IMR-90 (cell line): ENCODE data around the gene TECPR2. TPM values are rescaled to one million over a fixed set of nuclear protein-coding genes. Genes with fewer than 3 reads are reported as not detected.

Source experiments
- ATAC-seq: fragments of 200-7000 bp; cut with Tn5 transposase; 2 replicates; pipeline ENCODE4 v1.9.1; 2020; ENCODE audit warnings: low read depth, mild to moderate bottlenecking, moderate library complexity
- BruUV-seq: library from RNA; stranded (reverse); fragments of 400-500 nt; replicated peaks from 2 replicates; lab custom pipeline; 2021; lab: Mats Ljungman, UMichigan
- CTCF ChIA-PET: fragments of 300-600 bp; formaldehyde crosslinking; extraction: SDS; loops from one replicate; lab custom pipeline; 2021; ENCODE audit warnings: antibody characterized with exemption; lab: Yijun Ruan, JAX
- POLR2A ChIA-PET: fragments of 300-600 bp; sonication (Branson Sonifier 250); formaldehyde crosslinking; loops from one replicate; lab custom pipeline; 2022; ENCODE audit warnings: antibody characterized with exemption; ENCODE audit not compliant: unreplicated experiment; lab: Charles Lee
- DNase-seq: peaks from one replicate; pipeline ENCODE4 v3.0.0; 2013
- H2AFZ ChIP-seq: replicated peaks from 2 replicates; pipeline ENCODE3; 2013; ENCODE audit warnings: low read length, mild to moderate bottlenecking; ENCODE audit not compliant: poor library complexity
- H2AK5ac ChIP-seq: 2 replicates; pipeline ENCODE4 v1.6.1; 2013; ENCODE audit warnings: low read depth, low read length, inconsistent platforms
- H2AK9ac ChIP-seq: replicated peaks from 2 replicates; pipeline ENCODE3; 2013; ENCODE audit warnings: mild to moderate bottlenecking, low read depth, low read length, moderate library complexity; ENCODE audit not compliant: poor library complexity
- H2BK120ac ChIP-seq: 2 replicates; pipeline ENCODE4 v1.6.1; 2013; ENCODE audit warnings: low read depth, low read length, inconsistent platforms
- H2BK15ac ChIP-seq: 3 replicates; pipeline ENCODE4 v1.6.1; 2013; ENCODE audit warnings: low read depth, low read length, inconsistent platforms
- H2BK20ac ChIP-seq: 2 replicates; pipeline ENCODE4 v1.6.1; 2013; ENCODE audit warnings: low read depth, mild to moderate bottlenecking, inconsistent platforms, low read length, moderate library complexity
- H2BK5ac ChIP-seq: 2 replicates; pipeline ENCODE4 v1.6.1; 2013; ENCODE audit warnings: mild to moderate bottlenecking, low read depth, low read length, inconsistent platforms; ENCODE audit not compliant: poor library complexity, severe bottlenecking
- H3K14ac ChIP-seq: replicated peaks from 2 replicates; pipeline ENCODE4 v1.6.1; 2013; ENCODE audit warnings: low read depth, low read length, inconsistent platforms
- H3K18ac ChIP-seq: 2 replicates; pipeline ENCODE4 v1.6.1; 2013; ENCODE audit warnings: low read depth, low read length, control low read depth
- H3K23ac ChIP-seq: 2 replicates; pipeline ENCODE4 v1.6.1; 2013; ENCODE audit warnings: low read depth, low read length, inconsistent platforms
- H3K27ac ChIP-seq: 2 replicates; pipeline ENCODE4 v1.5.1; 2013; ENCODE audit warnings: mild to moderate bottlenecking, control low read depth, low read length; ENCODE audit not compliant: insufficient read depth
- H3K27me3 ChIP-seq: 2 replicates; pipeline ENCODE4 v1.6.1; 2013; ENCODE audit warnings: low read length; ENCODE audit not compliant: control insufficient read depth, insufficient read depth
- H3K36me3 ChIP-seq: 2 replicates; pipeline ENCODE4 v1.6.1; 2013; ENCODE audit warnings: low read length, mixed read lengths; ENCODE audit not compliant: control insufficient read depth, insufficient read depth
- H3K4ac ChIP-seq: 2 replicates; pipeline ENCODE4 v1.6.1; 2013; ENCODE audit warnings: low read depth, low read length, inconsistent platforms
- H3K4me1 ChIP-seq: 2 replicates; pipeline ENCODE4 v1.6.1; 2013; ENCODE audit warnings: low read length, mixed read lengths; ENCODE audit not compliant: control insufficient read depth, insufficient read depth
- H3K4me2 ChIP-seq: 2 replicates; pipeline ENCODE4 v1.6.1; 2013; ENCODE audit warnings: low read depth, mild to moderate bottlenecking, control low read depth, low read length, moderate library complexity
- H3K4me3 ChIP-seq: 2 replicates; pipeline ENCODE4 v1.5.1; 2013; ENCODE audit warnings: low read depth, mild to moderate bottlenecking, control low read depth, low read length, moderate library complexity; ENCODE audit not compliant: insufficient read depth
- H3K56ac ChIP-seq: 2 replicates; pipeline ENCODE4 v1.6.1; 2013; ENCODE audit warnings: low read length, inconsistent platforms; ENCODE audit not compliant: insufficient read depth; ENCODE audit errors: extremely low read depth
- H3K79me1 ChIP-seq, 2 experiments: 2 replicates each; pipeline ENCODE4 v1.6.1; 2013; ENCODE audit warnings: low read length in 2 of 2, inconsistent platforms in 1 of 2, low read depth in 1 of 2
- H3K9ac ChIP-seq: 2 replicates; pipeline ENCODE4 v1.6.1; 2013; ENCODE audit warnings: low read depth, low read length, control low read depth
- H3K9me1 ChIP-seq: 2 replicates; pipeline ENCODE4 v1.6.1; 2013; ENCODE audit warnings: low read length, inconsistent platforms; ENCODE audit not compliant: insufficient read depth
- H3K9me3 ChIP-seq: 2 replicates; pipeline ENCODE4 v1.6.1; 2013; ENCODE audit warnings: low read length; ENCODE audit not compliant: control insufficient read depth, insufficient read depth
- H4K20me1 ChIP-seq: 2 replicates; pipeline ENCODE4 v1.6.1; 2013; ENCODE audit warnings: low read length, inconsistent platforms; ENCODE audit not compliant: insufficient read depth
- H4K5ac ChIP-seq: 2 replicates; pipeline ENCODE4 v1.6.1; 2013; ENCODE audit warnings: mild to moderate bottlenecking, low read depth, low read length, control low read depth
- H4K8ac ChIP-seq, 2 experiments: 2 replicates each; pipeline ENCODE4 v1.6.1; 2013; ENCODE audit warnings: low read depth in 2 of 2, low read length in 2 of 2, control low read depth in 1 of 2, inconsistent platforms in 1 of 2
- H4K91ac ChIP-seq: 2 replicates; pipeline ENCODE4 v1.6.1; 2013; ENCODE audit warnings: low read depth, low read length, inconsistent platforms; ENCODE audit not compliant: insufficient read depth
- BHLHE40 ChIP-seq: fragments of 150-350 bp; IDR thresholded peaks from 2 replicates; pipeline ENCODE4 v1.6.1; 2016; ENCODE audit warnings: mild to moderate bottlenecking, low read depth, low read length
- CEBPB ChIP-seq: IDR thresholded peaks from 2 replicates; pipeline ENCODE4 v1.6.1; 2012; ENCODE audit warnings: low read depth, low read length, improper control_type of control experiment
- CHD1 ChIP-seq: IDR thresholded peaks from 2 replicates; pipeline ENCODE4 v1.6.1; 2012; ENCODE audit warnings: low read depth, low read length, improper control_type of control experiment
- CTCF ChIP-seq: conservative IDR thresholded peaks from 2 replicates; pipeline ENCODE4 v1.5.1; 2012; ENCODE audit warnings: mild to moderate bottlenecking, low read depth, low read length, improper control_type of control experiment
- FOS ChIP-seq: fragments of 150-350 bp; IDR thresholded peaks from 2 replicates; pipeline ENCODE4 v1.6.1; 2016; ENCODE audit warnings: low read depth, low read length
- MAFK ChIP-seq: IDR thresholded peaks from 2 replicates; pipeline ENCODE4 v1.6.1; 2012; ENCODE audit warnings: low read depth, low read length, improper control_type of control experiment
- MAZ ChIP-seq: IDR thresholded peaks from 2 replicates; pipeline ENCODE4 v1.6.1; 2012; ENCODE audit warnings: low read depth, mild to moderate bottlenecking, low read length, improper control_type of control experiment, moderate library complexity, borderline replicate concordance
- MXI1 ChIP-seq: IDR thresholded peaks from 2 replicates; pipeline ENCODE4 v1.6.1; 2012; ENCODE audit warnings: low read depth, mild to moderate bottlenecking, low read length, moderate library complexity, borderline replicate concordance
- NFE2L2 ChIP-seq: fragments of 150-350 bp; IDR thresholded peaks from 2 replicates; pipeline ENCODE4 v1.6.1; 2016; ENCODE audit warnings: low read depth, mild to moderate bottlenecking, low read length
- POLR2A ChIP-seq: IDR thresholded peaks from 2 replicates; pipeline ENCODE4 v1.6.1; 2012; ENCODE audit warnings: mild to moderate bottlenecking, low read depth, low read length
- RAD21 ChIP-seq: IDR thresholded peaks from 2 replicates; pipeline ENCODE4 v1.6.1; 2012; ENCODE audit warnings: low read length, improper control_type of control experiment
- RCOR1 ChIP-seq: IDR thresholded peaks from 2 replicates; pipeline ENCODE4 v1.6.1; 2012; ENCODE audit warnings: mild to moderate bottlenecking, low read length, improper control_type of control experiment; ENCODE audit not compliant: insufficient replicate concordance
- RFX5 ChIP-seq: IDR thresholded peaks from 2 replicates; pipeline ENCODE4 v1.8.0; 2012; ENCODE audit warnings: low read depth, mild to moderate bottlenecking, low read length, moderate library complexity
- SMC3 ChIP-seq: fragments of 150-350 bp; IDR thresholded peaks from 2 replicates; pipeline ENCODE4 v1.6.1; 2016; ENCODE audit warnings: low read depth, mild to moderate bottlenecking, antibody characterized with exemption, low read length, moderate library complexity
- WGBS, 2 experiments: methylation state at CpG; one replicate each; pipeline versions ENCODE4 v1.1.5 to v1.1.7; 2013; ENCODE audit warnings: missing lambda C conversion rate in 2 of 2; ENCODE audit not compliant: insufficient read length in 1 of 2; ENCODE audit errors: extremely low coverage in 2 of 2; 5-methylcytosine and 5-hydroxymethylcytosine counted together
- dilution Hi-C: fragments of 300-500 bp; cut with HindIII; formaldehyde crosslinking; loops from one replicate; pipeline ENCODE4 v1.14.3; 2018; ENCODE audit warnings: low sequenced_read_pairs; ENCODE audit not compliant: unreplicated experiment
- in situ Hi-C: fragments of 300-500 bp; cut with MboI; formaldehyde crosslinking; loops from 3 replicates; pipeline ENCODE4 v1.14.3; 2019; ENCODE audit warnings: low sequenced_read_pairs, inconsistent platforms, mixed read lengths
- intact Hi-C: fragments of 100-400 bp; cut with micrococcal nuclease; formaldehyde crosslinking; loops from 2 replicates; pipeline ENCODE4 v1.10.0; 2022
- polyA plus RNA-seq, 3 experiments: library from polyadenylated mRNA; depleted of rRNA; stranded (reverse); fragments of >200 nt; gene quantifications; 2 replicates each; pipeline ENCODE4 v1.2.3, GENCODE V29; 2012; ENCODE audit warnings: low replicate concordance in 1 of 3
- total RNA-seq: library from RNA; depleted of rRNA; stranded (reverse); fragments of >200 nt; gene quantifications from 2 replicates; pipeline ENCODE4 v1.2.3, GENCODE V29; 2012
- TF ChIP-seq, protein P1 (sequence below): fragments of 150-350 bp; IDR thresholded peaks from 2 replicates; pipeline ENCODE4 v1.6.1; 2016; ENCODE audit warnings: low read depth, mild to moderate bottlenecking, low read length, moderate library complexity, borderline replicate concordance
- TF ChIP-seq, protein P2 (sequence below): fragments of 150-350 bp; IDR thresholded peaks from 2 replicates; pipeline ENCODE4 v1.6.1; 2017; ENCODE audit warnings: mild to moderate bottlenecking, antibody characterized with exemption, low read length, low read depth

TECPR2 gene
- total and polyA plus RNA-seq, 2 of the 4 experiments (the other 2 are of a cell fraction) = 9.5 to 11.7 TPM

- in situ Hi-C loops = no loop called here
- no peak overlapping the region for H3K4me3 ChIP-seq
- H3K18ac ChIP-seq = no peak overlapping the region
- POLR2A ChIA-PET = no interaction called here
- no peaks in the 10 kb centered on the region for H3K9me3 ChIP-seq
- H3K9me1 ChIP-seq = 0 out of 2 replicates have a peak, but pooled peaks cover 3% of the 10 kb centered on the region
- no peak overlapping the region for H4K5ac ChIP-seq
- no peaks in the 10 kb centered on the region for H3K4me1 ChIP-seq
- no peak overlapping the region for H3K23ac ChIP-seq
- no peak overlapping the region for H3K27ac ChIP-seq
- no peak overlapping the region for H2BK120ac ChIP-seq
- TF ChIP-seq SMC3 (no peak), BHLHE40 (no peak), CHD1 (no peak), CTCF (no peak), RFX5 (no peak), FOS (no peak), RAD21 (no peak), POLR2A (no peak), CEBPB (no peak), MAZ (no peak), NFE2L2 (no peak), MAFK (no peak), RCOR1 (no peak), MXI1 (no peak)
- TF ChIP-seq, protein P1, sequence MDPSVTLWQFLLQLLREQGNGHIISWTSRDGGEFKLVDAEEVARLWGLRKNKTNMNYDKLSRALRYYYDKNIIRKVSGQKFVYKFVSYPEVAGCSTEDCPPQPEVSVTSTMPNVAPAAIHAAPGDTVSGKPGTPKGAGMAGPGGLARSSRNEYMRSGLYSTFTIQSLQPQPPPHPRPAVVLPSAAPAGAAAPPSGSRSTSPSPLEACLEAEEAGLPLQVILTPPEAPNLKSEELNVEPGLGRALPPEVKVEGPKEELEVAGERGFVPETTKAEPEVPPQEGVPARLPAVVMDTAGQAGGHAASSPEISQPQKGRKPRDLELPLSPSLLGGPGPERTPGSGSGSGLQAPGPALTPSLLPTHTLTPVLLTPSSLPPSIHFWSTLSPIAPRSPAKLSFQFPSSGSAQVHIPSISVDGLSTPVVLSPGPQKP = no peak
- TF ChIP-seq, protein P2, sequence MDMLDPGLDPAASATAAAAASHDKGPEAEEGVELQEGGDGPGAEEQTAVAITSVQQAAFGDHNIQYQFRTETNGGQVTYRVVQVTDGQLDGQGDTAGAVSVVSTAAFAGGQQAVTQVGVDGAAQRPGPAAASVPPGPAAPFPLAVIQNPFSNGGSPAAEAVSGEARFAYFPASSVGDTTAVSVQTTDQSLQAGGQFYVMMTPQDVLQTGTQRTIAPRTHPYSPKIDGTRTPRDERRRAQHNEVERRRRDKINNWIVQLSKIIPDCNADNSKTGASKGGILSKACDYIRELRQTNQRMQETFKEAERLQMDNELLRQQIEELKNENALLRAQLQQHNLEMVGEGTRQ = no peak
- H3K79me1 ChIP-seq = no peaks in the 10 kb centered on the region
- no peak for ATAC-seq
- 100% methylated on average over 3 of the region's 6 CpGs; no CpG with 5 or more reads in 1 of the 2 experiments for WGBS, 2 experiments
- dilution Hi-C loops = no loop called here
- no peaks in the 10 kb centered on the region for H4K20me1 ChIP-seq
- no peak overlapping the region for H4K91ac ChIP-seq
- no peak overlapping the region for H4K8ac ChIP-seq
- no peak overlapping the region for H2AFZ ChIP-seq
- H3K9ac ChIP-seq = no peak overlapping the region
- H2BK5ac ChIP-seq = no peak overlapping the region
- H2AK5ac ChIP-seq = no peak overlapping the region
- no peak overlapping the region for H2BK20ac ChIP-seq
- H2BK15ac ChIP-seq = no peak overlapping the region
- CTCF ChIA-PET = interaction anchor here (1.2 kb wide), 1 partner anchor 12 kb away, joined by 3 read pairs; no protein-coding TSS in a partner anchor
- peaks cover 20% of the 10 kb centered on the region for H3K36me3 ChIP-seq
- BruUV-seq = no TSS peak
- intact Hi-C loops = no loop called here
- H3K27me3 ChIP-seq = no peaks in the 10 kb centered on the region
- no peak overlapping the region for H3K4me2 ChIP-seq
- no peak for DNase-seq
- H2AK9ac ChIP-seq = no peak overlapping the region
- no peak overlapping the region for H3K4ac ChIP-seq
- H3K56ac ChIP-seq = no peak overlapping the region
- H3K14ac ChIP-seq = no peak overlapping the region
Observed at GRCh38 chr14:102464846-102465341, 102.2 kb downstream of the TECPR2 start.
